ENCODE results near the gene ESAM.

- TF ChIP-seq, protein P1, sequence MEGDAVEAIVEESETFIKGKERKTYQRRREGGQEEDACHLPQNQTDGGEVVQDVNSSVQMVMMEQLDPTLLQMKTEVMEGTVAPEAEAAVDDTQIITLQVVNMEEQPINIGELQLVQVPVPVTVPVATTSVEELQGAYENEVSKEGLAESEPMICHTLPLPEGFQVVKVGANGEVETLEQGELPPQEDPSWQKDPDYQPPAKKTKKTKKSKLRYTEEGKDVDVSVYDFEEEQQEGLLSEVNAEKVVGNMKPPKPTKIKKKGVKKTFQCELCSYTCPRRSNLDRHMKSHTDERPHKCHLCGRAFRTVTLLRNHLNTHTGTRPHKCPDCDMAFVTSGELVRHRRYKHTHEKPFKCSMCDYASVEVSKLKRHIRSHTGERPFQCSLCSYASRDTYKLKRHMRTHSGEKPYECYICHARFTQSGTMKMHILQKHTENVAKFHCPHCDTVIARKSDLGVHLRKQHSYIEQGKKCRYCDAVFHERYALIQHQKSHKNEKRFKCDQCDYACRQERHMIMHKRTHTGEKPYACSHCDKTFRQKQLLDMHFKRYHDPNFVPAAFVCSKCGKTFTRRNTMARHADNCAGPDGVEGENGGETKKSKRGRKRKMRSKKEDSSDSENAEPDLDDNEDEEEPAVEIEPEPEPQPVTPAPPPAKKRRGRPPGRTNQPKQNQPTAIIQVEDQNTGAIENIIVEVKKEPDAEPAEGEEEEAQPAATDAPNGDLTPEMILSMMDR (IDR thresholded peaks at IDR 0.05) = no peak
- no peak for TF ChIP-seq POLR2A (IDR thresholded peaks at IDR 0.05)
Measured at GRCh38 chr11:124728134-124728533, 34.0 kb downstream of the ESAM start.

All from thyroid gland (tissue), 4 donors.